OCI-LY7 (cell line): ENCODE measurements around the gene CYRIA.

Source experiments
- CTCF ChIP-seq: fragments of 200-600 bp; sonication (generic); conservative IDR thresholded peaks from 2 replicates; pipeline ENCODE4 v1.5.1; 2014; ENCODE audit warnings: mild to moderate bottlenecking, antibody characterized with exemption, low read length, moderate library complexity, mixed read lengths
- EZH2phosphoT487 ChIP-seq: fragments of 200-600 bp; sonication (generic); IDR thresholded peaks from 2 replicates; pipeline ENCODE4 v1.6.1; 2018; ENCODE audit warnings: low read depth, borderline replicate concordance, mild to moderate bottlenecking, mixed run types, antibody characterized with exemption, low read length, moderate library complexity, mixed read lengths

GRCh38 chr2:16660556-16660955, 5.1 kb downstream of the CYRIA start:
- TF ChIP-seq CTCF (no peak), EZH2phosphoT487 (no peak)
